ENCODE measurements around the gene F2R. TPM values are rescaled to one million over a fixed set of nuclear protein-coding genes. Genes with fewer than 3 reads are reported as not detected.

Gene F2R
- total and polyA plus RNA-seq, 9 of the 15 experiments (the other 6 are each of a cell fraction or from before 2014, with no cell fraction given): 4.0 to 34.7 (median 15.1) TPM

- Histone ChIP-seq H3K9ac (ENCODE audit: insufficient read depth in 1 of 2, low read depth in 2 of 2, low read length in 2 of 2) (no peak overlapping the region), H3K4me2 (ENCODE audit: insufficient read depth, low read length) (no peak overlapping the region), H4K20me1 (replicated peaks; ENCODE audit: control insufficient read depth, insufficient read depth, low read length) (no peaks in the 10 kb centered on the region), H2AFZ (ENCODE audit: low read depth, low read length) (no peak overlapping the region), H3K79me2 (ENCODE audit: control insufficient read depth, insufficient read depth, low read length) (no peaks in the 10 kb centered on the region), H3K9me3 (replicated peaks; ENCODE audit: control insufficient read depth, insufficient read depth, low read depth, low read length) (no peaks in the 10 kb centered on the region), H3K4me1 (replicated peaks in 1 of 2; ENCODE audit: control insufficient read depth in 2 of 2, insufficient read depth in 2 of 2, low read length in 2 of 2) (no peaks in the 10 kb centered on the region; a peak in 1 of 5 replicates), H3K4me3 (no peak overlapping the region), H3K27me3 (ENCODE audit: control insufficient read depth in 2 of 2, insufficient read depth in 2 of 2, low read length in 2 of 2) (no peaks in the 10 kb centered on the region), H3K36me3 (ENCODE audit: control insufficient read depth, insufficient read depth, low read length) (peaks cover 3% of the 10 kb centered on the region; the same call in 1 of the 3 replicates), H3K9me1 (ENCODE audit: control insufficient read depth, insufficient read depth, low read length) (no peaks in the 10 kb centered on the region), H3K27ac (ENCODE audit: extremely low read depth, low read depth, low read length) (no peak overlapping the region)
- FAIRE-seq (no peak), DNase-seq (ENCODE audit: extremely low read depth in 1 of 4, low spot score in 3 of 4) (no peak), ATAC-seq (no peak)
- no peak for TF ChIP-seq ZNF695 (CRISPR knock-in tag; IDR thresholded peaks at IDR 0.05)
- TF ChIP-seq PPARD (CRISPR knock-in tag; IDR thresholded peaks at IDR 0.05): no peak
- TF ChIP-seq PBX2 (CRISPR knock-in tag; IDR thresholded peaks at IDR 0.05; ENCODE audit: low read depth): no peak
- TF ChIP-seq PBX2 (tag; conservative IDR thresholded peaks at IDR 0.05; ENCODE audit: low read depth): no peak
- no peak for TF ChIP-seq GTF2E2 (tag; IDR thresholded peaks at IDR 0.05)
- TF ChIP-seq HDAC6 (IDR thresholded peaks at IDR 0.05; ENCODE audit: low read depth, low read length): no peak
- TF ChIP-seq, protein P1, sequence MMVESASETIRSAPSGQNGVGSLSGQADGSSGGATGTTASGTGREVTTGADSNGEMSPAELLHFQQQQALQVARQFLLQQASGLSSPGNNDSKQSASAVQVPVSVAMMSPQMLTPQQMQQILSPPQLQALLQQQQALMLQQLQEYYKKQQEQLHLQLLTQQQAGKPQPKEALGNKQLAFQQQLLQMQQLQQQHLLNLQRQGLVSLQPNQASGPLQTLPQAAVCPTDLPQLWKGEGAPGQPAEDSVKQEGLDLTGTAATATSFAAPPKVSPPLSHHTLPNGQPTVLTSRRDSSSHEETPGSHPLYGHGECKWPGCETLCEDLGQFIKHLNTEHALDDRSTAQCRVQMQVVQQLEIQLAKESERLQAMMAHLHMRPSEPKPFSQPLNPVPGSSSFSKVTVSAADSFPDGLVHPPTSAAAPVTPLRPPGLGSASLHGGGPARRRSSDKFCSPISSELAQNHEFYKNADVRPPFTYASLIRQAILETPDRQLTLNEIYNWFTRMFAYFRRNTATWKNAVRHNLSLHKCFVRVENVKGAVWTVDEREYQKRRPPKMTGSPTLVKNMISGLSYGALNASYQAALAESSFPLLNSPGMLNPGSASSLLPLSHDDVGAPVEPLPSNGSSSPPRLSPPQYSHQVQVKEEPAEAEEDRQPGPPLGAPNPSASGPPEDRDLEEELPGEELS (CRISPR knock-in tag; IDR thresholded peaks at IDR 0.05; ENCODE audit: borderline replicate concordance): no peak
- no peak for TF ChIP-seq ZNF3 (CRISPR knock-in tag; IDR thresholded peaks at IDR 0.05)
- TF ChIP-seq, protein P2, sequence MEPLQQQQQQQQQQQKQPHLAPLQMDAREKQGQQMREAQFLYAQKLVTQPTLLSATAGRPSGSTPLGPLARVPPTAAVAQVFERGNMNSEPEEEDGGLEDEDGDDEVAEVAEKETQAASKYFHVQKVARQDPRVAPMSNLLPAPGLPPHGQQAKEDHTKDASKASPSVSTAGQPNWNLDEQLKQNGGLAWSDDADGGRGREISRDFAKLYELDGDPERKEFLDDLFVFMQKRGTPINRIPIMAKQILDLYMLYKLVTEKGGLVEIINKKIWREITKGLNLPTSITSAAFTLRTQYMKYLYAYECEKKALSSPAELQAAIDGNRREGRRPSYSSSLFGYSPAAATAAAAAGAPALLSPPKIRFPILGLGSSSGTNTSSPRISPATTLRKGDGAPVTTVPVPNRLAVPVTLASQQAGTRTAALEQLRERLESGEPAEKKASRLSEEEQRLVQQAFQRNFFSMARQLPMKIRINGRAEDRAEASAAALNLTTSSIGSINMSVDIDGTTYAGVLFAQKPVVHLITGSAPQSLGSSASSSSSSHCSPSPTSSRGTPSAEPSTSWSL (CRISPR knock-in tag; IDR thresholded peaks at IDR 0.05; ENCODE audit: borderline replicate concordance): no peak
- no peak for TF ChIP-seq PRMT5 (CRISPR knock-in tag; IDR thresholded peaks at IDR 0.05)
- TF ChIP-seq SMAD1 (IDR thresholded peaks at IDR 0.05; ENCODE audit: low read depth, low read length, partially characterized antibody): no peak
- no peak for TF ChIP-seq BMI1 (IDR thresholded peaks at IDR 0.05; ENCODE audit: low read length)
- WGBS (ENCODE audit: insufficient coverage, low coverage, missing lambda C conversion rate): 50% methylated on average over 1 of the region's 1 CpG
- in situ Hi-C loops (cut with MboI) (no loop called here), intact Hi-C loops (cut with micrococcal nuclease) (no loop called here)
- BruUV-seq (replicated peaks): no TSS peak
- POLR2A ChIA-PET: interaction anchor here (0.5 to 0.6 kb wide), 2 partner anchors 12 to 647 kb away, joined by 3 to 4 read pairs; no protein-coding TSS in a partner anchor
- CTCF ChIA-PET (ENCODE audit: low intra/inter-chr PET ratio): no interaction called here
Observed at GRCh38 chr5:76675364-76675763, 40.6 kb upstream of the F2R start.
